Activated CD8-positive, alpha-beta memory T cell treated with anti-CD3 and anti-CD28 coated beads, Interleukin-2, amount 50 U/mL, for 1 hour (primary cell): ENCODE data around the gene ARHGAP36.

Experiments used
- DNase-seq: peaks from one replicate; pipeline ENCODE4 v3.0.0-alpha.2; 2020; ENCODE audit errors: extremely low read depth

Gene ARHGAP36

GRCh38 chrX:131072871-131073571, 14.9 kb downstream of the ARHGAP36 start:
- no peak for DNase-seq

DNA sequence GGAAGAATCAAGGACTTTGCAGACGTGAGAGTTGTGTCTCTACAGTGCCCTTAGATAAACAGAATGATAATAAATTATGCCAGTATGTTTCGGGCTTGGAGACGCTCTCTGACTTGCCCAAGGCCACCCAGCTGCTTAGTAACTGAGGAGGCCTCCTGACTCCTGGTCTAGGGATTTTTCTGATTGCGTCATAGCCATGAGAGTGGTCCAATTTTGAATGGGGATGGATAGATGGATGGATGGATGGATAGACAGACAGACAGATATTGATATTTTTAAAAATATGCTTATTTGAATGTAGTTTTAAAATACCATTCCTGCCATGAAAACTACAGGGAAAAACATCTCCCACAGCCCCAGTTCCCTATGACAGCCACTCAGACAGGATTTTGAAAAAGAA, 15.5 kb downstream of the ARHGAP36 start:
- no peak for DNase-seq

- DNase-seq: no peak
These were observed 23.9 kb downstream of the ARHGAP36 start for GRCh38 chrX:131081772-131082740.

- DNase-seq: no peak
These were observed 25.5 kb downstream of the ARHGAP36 start for GRCh38 chrX:131083510-131084142.

DNA sequence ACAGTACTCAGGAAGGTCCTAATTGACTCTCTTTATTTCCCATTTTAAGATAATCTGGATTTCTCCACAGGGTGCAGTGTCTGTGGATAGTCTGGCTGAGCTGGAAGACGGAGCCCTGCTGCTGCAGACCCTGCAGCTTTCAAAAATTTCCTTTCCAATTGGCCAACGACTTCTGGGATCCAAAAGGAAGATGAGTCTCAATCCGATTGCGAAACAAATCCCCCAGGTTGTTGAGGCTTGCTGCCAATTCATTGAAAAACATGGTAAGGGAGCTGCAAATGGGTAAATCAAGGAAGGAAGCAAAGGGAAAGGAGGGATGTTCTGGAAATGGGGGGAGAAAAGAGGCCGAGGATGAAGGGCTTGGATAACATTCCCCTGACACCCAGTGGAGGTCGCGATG, 26.0 kb downstream of the ARHGAP36 start:
- DNase-seq: no peak

DNA sequence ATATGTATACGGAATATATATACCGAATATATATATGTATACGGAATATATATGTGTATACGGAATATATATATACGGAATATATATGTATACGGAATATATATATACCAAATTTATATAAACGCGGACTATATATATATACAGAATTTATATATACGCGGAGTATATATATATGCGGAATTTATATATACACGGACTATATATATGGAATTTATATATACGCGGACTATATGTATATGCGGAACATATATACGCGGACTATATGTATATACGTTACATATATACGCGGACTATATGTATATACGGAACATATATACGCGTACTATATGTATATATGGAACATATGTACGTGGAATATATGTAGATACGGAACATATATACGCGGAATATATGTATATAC, 78.6 kb downstream of the ARHGAP36 start:
- no peak for DNase-seq

- DNase-seq: no peak
These were observed 80.9 kb downstream of the ARHGAP36 start for GRCh38 chrX:131139072-131139471.
